NB4 (cell line): Measurements from ENCODE around the gene TTYH3.

Experiments
- DNase-seq: peaks from one replicate; pipeline ENCODE4 v3.0.0; 2010; ENCODE audit warnings: low read depth
- H3K4me3 ChIP-seq: one replicate; pipeline ENCODE4 v1.5.1; 2011; ENCODE audit warnings: mild to moderate bottlenecking, low read depth, low read length, moderate library complexity
- MAX ChIP-seq: IDR thresholded peaks from 2 replicates; pipeline ENCODE4 v1.6.1; 2011; ENCODE audit warnings: low read depth, low read length
- MYC ChIP-seq: IDR thresholded peaks from 2 replicates; pipeline ENCODE4 v1.6.1; 2011; ENCODE audit warnings: low read depth, low read length
- POLR2A ChIP-seq: IDR thresholded peaks from 2 replicates; pipeline ENCODE4 v1.6.1; 2011; ENCODE audit warnings: mild to moderate bottlenecking; ENCODE audit not compliant: insufficient read length; ENCODE audit errors: extremely low read depth
- TF ChIP-seq, protein P1 (sequence below): IDR thresholded peaks from one replicate; pipeline ENCODE4 v1.5.1; 2012; ENCODE audit warnings: low read depth, low read length

Gene TTYH3

DNA sequence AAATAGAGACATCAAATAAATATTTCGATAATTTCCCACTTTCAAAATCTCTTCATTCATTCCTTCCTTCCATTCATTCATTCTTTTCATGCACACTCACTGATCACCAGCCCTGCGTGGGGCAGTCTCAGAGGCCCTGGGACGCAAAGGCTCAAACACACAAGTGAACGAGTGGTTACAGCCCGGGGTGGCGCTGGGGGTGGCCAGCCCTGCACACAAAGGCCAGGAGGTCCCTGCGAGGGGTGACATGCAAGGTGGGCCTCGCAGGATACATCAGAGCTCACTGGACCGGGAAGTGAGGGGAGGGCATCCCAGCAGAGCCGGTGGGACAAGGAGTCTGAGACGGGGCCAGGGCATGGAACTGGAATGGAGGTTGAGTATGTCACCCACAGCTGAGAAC lies 29.9 kb upstream of the TTYH3 start:
- TF ChIP-seq, protein P1, sequence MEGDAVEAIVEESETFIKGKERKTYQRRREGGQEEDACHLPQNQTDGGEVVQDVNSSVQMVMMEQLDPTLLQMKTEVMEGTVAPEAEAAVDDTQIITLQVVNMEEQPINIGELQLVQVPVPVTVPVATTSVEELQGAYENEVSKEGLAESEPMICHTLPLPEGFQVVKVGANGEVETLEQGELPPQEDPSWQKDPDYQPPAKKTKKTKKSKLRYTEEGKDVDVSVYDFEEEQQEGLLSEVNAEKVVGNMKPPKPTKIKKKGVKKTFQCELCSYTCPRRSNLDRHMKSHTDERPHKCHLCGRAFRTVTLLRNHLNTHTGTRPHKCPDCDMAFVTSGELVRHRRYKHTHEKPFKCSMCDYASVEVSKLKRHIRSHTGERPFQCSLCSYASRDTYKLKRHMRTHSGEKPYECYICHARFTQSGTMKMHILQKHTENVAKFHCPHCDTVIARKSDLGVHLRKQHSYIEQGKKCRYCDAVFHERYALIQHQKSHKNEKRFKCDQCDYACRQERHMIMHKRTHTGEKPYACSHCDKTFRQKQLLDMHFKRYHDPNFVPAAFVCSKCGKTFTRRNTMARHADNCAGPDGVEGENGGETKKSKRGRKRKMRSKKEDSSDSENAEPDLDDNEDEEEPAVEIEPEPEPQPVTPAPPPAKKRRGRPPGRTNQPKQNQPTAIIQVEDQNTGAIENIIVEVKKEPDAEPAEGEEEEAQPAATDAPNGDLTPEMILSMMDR = no peak
- TF ChIP-seq MAX = no peak
- no peak for TF ChIP-seq POLR2A
- TF ChIP-seq MYC = no peak
- H3K4me3 ChIP-seq = no peak overlapping the region
- DNase-seq = no peak

GRCh38 chr7:2602406-2603043 lies 29.3 kb upstream of the TTYH3 start:
- H3K4me3 ChIP-seq = no peak overlapping the region
- DNase-seq = no peak
- no peak for TF ChIP-seq POLR2A
- TF ChIP-seq MAX = no peak
- TF ChIP-seq MYC = no peak
- TF ChIP-seq, protein P1 = no peak

GRCh38 chr7:2603044-2603965 lies 28.5 kb upstream of the TTYH3 start:
- no peak for DNase-seq
- H3K4me3 ChIP-seq = no peak overlapping the region
- TF ChIP-seq MYC = no peak
- TF ChIP-seq, protein P1 = no peak
- TF ChIP-seq POLR2A = no peak
- TF ChIP-seq MAX = no peak

DNA sequence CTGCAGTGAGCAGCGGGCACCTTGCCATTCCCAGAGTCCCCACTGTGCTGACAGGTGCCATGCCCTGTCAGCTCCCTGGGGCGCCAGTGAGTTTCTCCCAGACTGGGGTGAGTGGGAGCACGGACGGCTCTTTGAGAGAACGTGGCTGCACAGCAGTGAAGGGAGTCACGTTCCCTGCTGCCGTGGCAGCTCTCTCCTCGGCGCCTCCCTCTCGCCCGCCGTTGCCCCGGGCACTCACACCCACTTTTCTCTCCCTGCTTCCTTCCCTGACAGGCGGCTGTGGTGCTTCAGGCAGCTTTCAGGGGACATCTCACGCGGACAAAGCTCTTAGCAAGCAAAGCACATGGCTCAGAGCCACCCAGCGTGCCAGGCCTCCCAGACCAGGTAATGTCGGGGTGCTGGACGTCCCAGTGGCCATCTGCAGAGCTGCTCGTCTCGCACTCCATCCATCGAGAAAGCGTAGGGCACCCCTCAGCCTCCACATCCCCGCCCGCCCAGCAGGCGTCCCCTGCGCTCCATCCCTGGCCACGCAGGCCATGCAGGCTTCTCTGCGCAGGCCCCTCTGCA lies 27.1 kb upstream of the TTYH3 start:
- TF ChIP-seq, protein P1 = no peak
- TF ChIP-seq POLR2A = no peak
- TF ChIP-seq MYC = no peak
- no peak for TF ChIP-seq MAX
- DNase-seq = no peak
- H3K4me3 ChIP-seq = no peak overlapping the region

GRCh38 chr7:2605608-2606538 lies 25.9 kb upstream of the TTYH3 start:
- DNase-seq = no peak
- no peak for TF ChIP-seq MYC
- no peak for TF ChIP-seq MAX
- TF ChIP-seq POLR2A = no peak
- TF ChIP-seq, protein P1 = no peak
- no peak overlapping the region for H3K4me3 ChIP-seq
